LNCAP (cell line): ENCODE results near the gene NUDT7.

Source experiments
- CTCF ChIP-seq: fragments of 450-650 bp; IDR thresholded peaks from 2 replicates; pipeline ENCODE4 v1.5.1; 2017; ENCODE audit warnings: mild to moderate bottlenecking

NUDT7 gene

GRCh38 chr16:77722309-77723107, at the start of gene NUDT7:
NUDT7 (plus strand) TSS chr16:77722514; CDS start chr16:77722583, 69 bp downstream.
- TF ChIP-seq CTCF = peak; percentile 25; the same call in 1 of the 2 replicates

DNA sequence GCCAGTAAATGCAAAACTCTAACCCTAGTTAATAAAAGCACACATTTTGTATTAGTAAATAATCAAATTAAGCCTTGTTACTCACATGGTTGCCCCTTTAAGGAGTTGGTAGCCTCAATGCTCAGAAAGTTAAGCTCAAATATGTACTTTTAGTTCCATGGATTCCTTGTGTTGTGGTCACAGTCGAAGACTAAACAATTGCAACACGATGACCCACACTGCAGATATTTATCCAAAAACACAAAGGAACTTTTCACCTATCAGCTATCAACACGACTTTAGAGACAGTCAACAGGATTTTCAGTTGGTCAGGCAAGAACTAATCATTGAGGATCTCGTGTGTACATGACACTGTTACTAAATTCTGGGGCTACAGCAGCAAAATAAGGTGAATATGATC, 47.4 kb upstream of the NUDT7 start:
- no peak for TF ChIP-seq CTCF

DNA sequence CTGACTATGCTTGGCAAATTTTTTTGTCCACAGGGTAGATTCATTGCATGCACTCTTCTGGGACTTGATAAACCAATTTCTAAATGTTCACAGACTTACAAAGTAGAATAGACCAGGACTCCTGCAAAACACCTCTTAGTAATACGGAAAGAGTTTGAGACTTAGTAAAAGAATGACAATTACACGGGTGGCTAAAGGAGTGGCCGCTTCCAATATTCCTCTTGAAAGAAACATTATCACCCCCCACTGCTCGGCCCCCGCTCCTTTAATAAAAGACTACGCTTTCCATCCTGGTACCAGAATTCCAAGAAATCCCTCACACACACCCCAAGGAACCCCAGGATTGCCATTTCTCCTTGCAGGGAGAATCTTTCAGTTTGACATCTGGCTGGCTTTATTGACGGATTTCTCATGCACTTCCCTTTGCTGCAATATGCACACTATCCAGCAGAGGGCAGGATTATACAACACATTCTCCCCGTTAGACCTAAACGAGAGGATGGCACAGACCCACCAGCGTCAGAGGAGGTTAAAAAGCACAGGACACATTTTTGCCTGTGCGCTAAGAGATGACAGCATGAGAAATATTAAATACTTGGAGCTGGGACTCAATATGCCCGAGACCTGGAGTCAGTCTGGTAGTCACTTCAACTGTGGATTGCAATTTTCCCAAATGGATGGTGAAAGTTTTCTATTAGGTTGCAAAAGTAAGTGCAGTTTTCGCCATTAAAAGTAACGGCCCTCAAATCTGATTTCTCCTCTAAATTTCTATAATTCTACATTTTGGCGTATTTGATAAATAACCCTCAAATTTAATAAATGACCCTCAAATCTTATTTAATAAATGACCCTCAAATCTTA, 46.6 kb upstream of the NUDT7 start:
- TF ChIP-seq CTCF = peak; percentile 84

DNA sequence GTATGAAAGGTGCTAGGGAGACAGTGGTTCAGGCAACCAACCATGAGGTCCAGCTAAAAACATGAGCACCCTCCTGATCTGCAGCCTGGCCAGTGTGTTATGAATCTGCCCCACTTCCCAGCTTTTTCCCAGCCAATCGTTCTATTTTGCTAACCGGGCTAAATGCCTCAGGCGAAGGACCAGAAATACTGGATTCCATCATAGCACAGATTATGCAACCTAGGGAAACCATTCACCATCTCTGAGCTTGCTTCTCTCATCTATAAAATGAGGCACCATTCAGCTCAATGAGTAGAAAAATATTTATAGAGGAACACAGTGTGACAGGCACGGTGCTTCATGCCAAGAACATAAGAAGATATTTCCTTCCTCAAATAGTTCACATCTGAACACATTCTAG, 45.2 kb upstream of the NUDT7 start:
- TF ChIP-seq CTCF = no peak

- no peak for TF ChIP-seq CTCF
Measured at GRCh38 chr16:77679391-77679790, 42.9 kb upstream of the NUDT7 start.

- no peak for TF ChIP-seq CTCF
Measured at GRCh38 chr16:77679901-77680300, 42.4 kb upstream of the NUDT7 start.

DNA sequence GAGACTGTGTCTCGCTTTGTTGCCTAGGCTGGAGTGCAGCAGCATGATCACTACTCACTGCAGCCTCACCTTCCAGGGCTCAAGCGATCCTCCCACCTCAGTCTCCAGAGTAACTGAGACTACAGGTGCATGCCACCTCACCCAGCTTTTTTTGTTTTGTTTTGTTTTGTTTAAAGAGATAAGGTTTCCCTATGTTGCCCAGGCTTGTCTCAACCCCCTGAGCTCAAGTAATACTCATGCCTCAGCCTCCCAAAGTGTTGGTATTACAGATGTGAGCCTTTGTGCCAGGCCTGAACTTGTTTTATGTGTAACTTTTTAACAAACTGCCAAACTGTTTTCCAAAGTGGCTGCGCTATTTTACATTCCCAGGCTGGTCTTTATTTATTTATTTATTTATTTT, 41.8 kb upstream of the NUDT7 start:
- no peak for TF ChIP-seq CTCF
